Loucy (cell line): Measurements from ENCODE around the gene SEPSECS.

ENCODE experiments used
- EZH2phosphoT487 ChIP-seq: fragments of 200-600 bp; IDR thresholded peaks from 2 replicates; pipeline ENCODE4 v1.6.1; 2018; ENCODE audit warnings: antibody characterized with exemption, mild to moderate bottlenecking, moderate library complexity, borderline replicate concordance
- TF ChIP-seq, protein P1 (sequence below): fragments of 200-600 bp; sonication (generic); conservative IDR thresholded peaks from 2 replicates; pipeline ENCODE4 v1.5.1; 2014; ENCODE audit warnings: mild to moderate bottlenecking, antibody characterized with exemption, low read length

DNA sequence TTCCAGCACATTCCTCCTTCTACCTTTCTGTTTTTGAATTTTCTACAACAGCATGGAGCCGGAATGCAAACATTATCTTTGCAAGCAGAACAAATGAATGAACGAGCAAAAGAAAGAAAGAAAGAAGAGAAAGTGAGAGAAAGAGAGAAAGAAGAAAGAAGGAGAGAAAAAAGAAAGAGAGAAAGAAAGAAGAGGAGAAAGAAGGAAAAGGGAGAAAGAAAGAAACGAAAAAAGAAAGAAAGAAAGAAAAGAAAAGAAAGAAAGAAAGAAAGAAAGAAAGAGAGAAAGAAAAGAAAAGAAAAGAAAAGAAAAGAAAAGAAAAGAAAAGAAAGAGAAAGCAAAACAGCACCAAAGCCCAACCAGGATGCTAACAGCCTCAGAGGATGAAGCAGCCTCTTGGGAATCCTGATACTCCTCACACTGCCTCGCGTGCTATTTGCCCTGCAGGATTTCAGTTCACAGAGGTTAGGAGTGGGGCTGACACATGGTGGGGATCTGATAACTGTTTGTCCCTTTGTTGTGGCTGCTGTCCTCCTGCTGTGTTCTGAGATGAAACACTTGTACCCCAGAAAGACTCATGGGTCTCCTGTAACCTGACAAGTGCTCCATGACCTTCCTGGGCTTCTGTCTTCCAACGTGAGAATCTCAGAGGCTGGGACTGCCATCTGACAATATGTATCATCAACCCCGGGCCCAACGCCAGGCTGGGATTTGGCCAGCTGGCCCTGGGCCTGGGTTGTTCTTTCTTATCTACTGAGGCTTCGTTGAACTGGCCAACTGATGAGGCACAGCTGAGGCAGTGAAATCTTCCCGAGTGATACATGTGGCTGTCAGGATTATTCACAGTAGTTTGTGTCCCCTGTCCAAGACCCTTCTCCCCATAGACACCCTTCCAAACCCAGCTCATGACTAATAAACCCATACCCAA lies 61.0 kb downstream of the SEPSECS start:
- TF ChIP-seq, protein P1, sequence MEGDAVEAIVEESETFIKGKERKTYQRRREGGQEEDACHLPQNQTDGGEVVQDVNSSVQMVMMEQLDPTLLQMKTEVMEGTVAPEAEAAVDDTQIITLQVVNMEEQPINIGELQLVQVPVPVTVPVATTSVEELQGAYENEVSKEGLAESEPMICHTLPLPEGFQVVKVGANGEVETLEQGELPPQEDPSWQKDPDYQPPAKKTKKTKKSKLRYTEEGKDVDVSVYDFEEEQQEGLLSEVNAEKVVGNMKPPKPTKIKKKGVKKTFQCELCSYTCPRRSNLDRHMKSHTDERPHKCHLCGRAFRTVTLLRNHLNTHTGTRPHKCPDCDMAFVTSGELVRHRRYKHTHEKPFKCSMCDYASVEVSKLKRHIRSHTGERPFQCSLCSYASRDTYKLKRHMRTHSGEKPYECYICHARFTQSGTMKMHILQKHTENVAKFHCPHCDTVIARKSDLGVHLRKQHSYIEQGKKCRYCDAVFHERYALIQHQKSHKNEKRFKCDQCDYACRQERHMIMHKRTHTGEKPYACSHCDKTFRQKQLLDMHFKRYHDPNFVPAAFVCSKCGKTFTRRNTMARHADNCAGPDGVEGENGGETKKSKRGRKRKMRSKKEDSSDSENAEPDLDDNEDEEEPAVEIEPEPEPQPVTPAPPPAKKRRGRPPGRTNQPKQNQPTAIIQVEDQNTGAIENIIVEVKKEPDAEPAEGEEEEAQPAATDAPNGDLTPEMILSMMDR = no peak
- TF ChIP-seq EZH2phosphoT487 = no peak
